ENCODE measurements around the gene EPB41L2.

EPB41L2 gene

DNA sequence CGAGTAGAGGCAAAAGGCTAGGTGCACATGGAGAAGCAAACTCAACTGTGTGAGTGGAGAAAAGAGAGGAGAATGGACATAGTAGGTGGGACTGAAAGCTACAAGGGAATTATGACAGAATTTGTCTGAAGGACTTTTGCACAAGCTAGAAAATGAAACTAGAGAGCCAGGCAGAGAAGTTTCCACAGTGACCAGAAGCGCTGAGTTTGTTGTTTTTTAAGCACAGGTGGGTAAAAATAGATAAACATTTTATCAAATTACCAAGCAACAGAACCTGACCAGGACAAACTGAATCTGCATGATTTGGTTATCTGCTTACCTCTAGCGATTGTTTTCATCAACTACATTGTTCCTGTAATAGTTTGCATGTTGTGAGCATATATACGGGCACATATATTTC, 197.3 kb downstream of the EPB41L2 start:
- no peak for DNase-seq (ENCODE audit: low read depth)

DNA sequence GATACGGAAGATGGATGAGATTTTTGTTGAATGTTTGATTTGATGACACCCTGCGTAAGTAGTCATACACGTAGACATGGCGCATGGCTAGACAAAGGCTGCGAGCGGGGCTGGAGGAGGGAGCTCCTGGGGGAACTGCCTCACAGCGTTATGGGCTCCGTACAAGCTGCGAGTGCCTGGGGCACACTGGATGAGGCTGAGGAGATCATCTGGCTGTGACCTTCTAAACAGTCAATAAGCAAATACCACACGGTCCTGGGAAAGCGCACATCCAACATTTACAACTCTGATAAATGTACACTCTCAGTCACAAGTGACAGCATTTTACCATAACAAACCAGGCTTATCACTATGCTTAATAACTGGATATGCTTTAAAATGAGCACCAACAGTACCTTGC, 198.7 kb downstream of the EPB41L2 start:
- no peak for DNase-seq (ENCODE audit: low read depth)

DNA sequence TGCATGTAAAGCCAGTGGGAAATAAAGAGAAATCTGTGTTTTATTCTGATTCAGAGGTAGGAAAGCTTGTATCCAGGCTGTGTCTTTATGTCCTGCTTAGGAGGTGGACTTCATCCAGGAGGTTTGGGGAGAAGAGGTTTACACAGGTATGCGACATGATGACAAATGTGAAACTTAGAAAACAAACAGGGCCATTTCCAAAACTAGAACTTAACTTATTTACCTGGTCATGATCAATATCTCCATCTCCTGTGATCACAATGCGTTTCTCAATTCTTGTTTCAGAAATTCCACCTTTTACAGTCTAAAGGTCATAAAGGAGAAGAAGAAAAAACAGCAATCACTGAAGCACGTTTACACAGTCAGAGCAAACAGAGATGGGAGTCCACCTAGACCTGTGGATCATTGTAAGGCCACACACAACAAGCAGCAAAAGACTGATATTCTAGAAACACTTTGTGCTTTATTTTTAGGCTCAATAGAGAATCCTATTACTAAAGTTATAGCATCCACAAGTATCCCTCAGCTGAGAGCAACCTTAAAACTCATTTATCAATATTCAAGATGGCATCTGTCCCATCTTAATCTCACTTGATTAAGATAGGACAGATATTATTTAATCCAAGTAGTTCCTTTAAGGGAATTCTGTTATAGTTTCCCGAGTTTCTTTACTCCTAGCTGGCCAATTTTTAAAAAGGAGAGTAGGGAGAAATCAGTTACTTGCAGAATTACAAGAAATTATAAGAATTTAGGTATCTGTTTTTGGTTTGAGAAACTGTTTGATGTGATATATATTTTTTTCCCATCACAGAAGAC, 199.4 kb downstream of the EPB41L2 start:
- DNase-seq (ENCODE audit: low read depth): no peak

DNA sequence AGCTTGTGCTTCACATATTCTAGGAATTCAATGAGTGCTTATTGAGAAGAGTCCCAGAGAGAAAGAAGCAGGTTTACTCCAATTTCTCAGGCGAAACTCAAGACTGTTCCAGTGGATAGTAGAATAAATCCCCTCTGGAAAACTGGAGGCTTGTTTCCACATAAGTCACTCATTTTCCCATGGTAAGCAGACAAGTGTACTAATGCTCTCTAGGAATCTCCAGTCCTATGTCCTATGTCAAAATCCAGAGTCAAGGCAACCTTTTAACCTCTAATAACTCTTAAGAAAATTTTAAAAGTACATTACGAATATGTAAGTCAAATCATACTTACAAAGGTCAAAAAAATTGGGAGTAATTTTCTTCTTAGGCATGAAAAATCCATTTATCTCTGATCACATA, 200.7 kb downstream of the EPB41L2 start:
- no peak for DNase-seq (ENCODE audit: low read depth)

DNA sequence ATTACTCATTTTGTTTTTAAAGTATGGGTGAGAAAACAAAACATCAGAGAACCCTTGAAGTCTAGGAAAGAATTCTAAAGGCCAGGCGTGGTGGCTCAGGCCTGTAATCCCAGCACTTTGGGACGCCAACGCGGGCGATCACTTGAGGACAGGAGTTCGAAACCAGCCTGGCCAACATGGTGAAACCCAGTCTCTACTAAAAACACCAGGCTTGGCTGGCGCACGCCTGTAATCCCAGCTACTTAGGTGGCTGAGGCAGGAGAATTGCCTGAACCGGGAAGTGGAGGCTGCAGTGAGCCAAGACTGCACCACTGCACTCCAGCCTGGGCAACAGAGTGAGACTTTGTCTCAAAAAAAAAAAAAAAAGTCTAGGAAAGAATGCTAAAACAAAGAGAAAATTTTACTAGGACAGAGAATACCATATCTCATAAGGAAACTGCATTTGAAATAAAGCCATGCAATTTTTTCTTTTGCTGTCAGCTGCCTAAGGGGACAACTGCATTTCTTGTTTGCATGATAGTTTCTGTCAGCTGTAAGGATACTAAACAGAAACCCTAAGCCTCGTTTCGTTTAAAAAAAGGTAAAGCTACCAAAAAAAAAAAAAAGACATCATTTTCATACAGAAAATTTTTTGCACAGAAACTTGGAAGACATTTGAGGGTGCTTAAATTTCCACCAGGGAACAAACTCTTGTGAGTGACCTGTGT, 203.7 kb downstream of the EPB41L2 start:
- DNase-seq (ENCODE audit: low read depth): no peak

DNA sequence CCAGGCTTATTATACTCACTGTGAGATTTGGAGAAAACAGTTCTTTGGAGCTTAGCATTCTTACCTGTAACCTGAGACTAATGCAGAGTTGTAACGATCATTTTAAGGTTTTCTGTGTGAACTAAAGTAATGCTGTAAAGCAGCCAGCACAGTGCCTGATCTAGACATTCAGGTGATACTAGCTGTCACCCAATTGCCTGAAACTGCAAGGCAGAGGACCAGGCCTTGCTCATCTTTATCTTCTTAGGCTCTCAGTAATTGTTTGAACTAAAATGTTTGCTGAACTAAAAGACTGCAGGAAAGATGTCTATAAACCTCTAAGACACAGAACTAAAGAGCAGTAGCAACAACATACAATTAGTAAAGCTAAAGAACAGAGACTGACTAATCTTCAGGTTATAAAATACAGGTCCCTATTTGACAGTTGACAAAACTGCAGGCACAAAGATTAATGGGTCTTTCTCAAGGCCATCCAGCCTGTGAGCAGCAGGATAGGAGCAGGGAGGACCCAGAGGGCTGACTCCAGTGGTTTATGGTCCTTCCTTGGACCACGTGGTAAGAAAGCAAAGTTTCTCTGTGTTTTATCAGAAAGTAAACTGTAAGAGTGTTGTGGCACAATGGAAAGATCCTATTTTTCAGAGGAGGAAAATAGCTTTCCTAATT, 204.4 kb downstream of the EPB41L2 start:
- no peak for DNase-seq (ENCODE audit: low read depth)

DNA sequence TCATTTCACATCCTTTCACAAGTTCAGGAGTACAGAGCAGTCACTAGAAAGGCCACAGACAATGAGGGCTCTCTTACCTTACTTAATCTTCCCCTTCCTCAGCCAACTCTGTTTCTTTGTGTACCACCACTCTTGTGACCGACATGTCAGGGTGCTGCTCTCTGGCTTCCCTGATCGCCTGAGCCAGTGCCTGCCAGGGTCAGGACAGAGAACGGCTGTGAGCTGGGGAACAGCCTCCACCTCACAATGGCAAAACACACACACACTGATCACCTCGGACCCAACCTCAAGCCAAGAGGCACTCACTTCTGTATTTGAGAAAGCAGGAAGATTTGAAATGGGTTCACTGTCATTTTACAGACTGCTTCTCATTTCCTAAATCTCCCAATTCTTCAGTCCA, 205.0 kb downstream of the EPB41L2 start:
- DNase-seq (ENCODE audit: low read depth): no peak

DNA sequence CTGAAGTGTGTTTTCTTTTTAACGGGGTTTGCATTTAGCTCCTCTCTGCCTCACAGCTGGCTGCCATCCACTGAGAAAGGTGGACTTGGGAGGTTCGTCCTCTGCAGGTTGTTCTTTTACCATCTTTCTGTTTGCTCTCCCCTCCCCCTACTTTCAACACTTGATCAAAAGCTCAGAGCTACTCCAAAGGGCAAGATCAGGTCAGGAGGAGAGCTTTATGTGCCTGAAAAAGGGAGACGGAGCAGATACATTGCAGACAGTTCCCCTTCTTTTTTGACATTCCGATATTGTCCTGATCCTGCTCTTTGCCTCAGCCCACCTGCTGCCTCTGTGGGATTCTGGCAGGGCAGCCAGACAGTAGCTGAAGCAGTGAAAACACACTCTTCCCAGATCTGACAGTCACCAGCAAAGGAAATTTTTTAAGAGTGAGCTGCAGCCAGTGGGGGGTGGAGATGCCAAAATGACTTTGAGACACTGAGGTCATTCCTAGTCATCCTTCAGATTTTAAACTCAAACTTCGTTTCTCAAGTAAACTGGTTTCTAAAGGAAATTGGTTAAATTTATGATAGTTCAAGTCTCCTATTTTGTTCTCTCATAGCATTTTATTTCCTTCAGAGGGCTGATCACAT, 209.4 kb downstream of the EPB41L2 start:
- DNase-seq (ENCODE audit: low read depth): peak; percentile 76

DNA sequence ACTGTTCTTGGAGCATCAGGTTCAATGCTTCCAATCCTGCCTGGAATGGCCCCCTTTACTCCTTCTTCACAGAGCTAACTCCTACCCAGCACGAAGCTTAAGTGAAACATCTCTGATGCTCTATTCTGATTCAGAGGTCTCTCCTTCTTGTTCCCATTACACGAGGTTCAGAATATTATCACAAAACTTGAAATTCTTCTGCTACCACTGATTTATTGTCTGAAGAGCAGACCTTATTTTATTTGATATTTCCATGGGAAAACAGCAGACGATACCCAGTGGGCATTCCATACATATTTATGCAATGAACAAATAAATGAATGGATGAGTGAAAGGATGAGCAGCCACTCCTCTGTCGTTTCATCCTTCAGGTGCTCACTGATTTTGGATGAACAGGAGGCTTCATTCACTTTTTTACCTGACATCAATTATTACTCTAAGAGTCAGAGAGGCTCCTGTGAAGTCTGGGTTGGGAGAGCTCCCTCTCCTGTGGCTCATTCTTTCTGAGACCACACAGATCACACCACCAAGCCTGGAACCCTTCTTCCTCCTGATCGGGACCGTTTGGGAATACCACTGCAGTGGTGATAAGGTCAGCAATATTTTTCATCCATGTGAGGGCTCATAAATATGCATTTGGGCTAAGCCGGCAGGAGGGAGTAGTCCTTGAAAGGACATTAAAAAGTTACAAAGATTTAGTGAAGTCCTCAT, 210.0 kb downstream of the EPB41L2 start:
- peak; percentile 44 for DNase-seq (ENCODE audit: low read depth)

DNA sequence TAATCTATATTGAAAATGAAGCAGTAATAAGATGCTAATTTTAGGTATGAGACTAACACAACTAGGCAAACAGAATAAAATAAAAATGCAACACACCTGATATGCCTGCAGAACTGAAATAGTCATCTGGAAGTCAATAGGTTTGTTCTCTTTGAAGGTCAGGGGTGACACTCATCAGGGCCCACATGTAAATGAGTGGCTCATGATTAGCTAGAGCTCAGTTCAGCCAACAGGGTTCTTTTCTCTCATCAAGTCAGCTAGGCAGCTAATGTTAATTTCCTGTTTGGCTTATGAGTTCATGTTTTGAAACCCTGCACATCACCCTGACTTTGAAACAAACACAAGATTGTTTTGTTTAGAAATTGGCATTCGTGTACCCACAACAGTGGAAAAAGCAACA, 212.0 kb downstream of the EPB41L2 start:
- DNase-seq (ENCODE audit: low read depth): no peak

DNA sequence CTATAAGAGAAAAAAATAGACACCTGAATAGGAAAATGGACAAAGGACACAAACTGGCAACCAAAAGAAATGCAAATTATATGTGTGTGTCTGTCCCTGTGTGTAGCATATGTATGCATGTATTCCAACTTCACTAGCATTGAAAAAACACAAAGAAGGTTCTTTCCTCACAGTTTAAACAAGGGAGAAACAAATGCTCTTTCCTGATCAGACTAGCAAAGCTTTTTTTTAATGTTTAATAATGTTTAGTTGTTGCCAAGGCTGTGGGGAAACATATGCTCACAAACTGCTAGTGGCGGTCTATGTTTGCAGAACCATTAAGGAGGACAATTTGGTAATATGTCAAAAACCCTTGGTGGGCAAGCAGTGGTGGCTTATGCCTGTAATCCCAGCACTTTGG, 213.5 kb downstream of the EPB41L2 start:
- no peak for DNase-seq (ENCODE audit: low read depth)

DNA sequence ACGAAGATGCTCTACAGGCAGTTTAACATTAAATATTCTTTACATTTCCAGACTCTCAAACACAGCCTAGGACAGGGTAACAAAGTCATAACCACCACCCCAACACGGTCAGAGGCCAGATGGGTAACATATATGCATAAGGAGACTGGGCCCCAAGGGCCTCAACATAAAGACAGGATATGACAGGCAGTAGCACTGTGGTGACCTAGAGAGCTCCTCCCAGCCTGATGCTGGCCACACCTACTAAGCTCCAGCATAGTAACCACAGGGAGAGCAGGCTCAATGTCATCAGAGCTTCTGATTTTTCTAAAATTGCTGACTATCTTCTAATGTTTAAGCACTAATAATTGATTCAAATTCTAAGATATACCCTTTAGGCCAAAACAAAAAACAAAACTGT, 214.1 kb downstream of the EPB41L2 start:
- DNase-seq (ENCODE audit: low read depth): peak; percentile 54

DNA sequence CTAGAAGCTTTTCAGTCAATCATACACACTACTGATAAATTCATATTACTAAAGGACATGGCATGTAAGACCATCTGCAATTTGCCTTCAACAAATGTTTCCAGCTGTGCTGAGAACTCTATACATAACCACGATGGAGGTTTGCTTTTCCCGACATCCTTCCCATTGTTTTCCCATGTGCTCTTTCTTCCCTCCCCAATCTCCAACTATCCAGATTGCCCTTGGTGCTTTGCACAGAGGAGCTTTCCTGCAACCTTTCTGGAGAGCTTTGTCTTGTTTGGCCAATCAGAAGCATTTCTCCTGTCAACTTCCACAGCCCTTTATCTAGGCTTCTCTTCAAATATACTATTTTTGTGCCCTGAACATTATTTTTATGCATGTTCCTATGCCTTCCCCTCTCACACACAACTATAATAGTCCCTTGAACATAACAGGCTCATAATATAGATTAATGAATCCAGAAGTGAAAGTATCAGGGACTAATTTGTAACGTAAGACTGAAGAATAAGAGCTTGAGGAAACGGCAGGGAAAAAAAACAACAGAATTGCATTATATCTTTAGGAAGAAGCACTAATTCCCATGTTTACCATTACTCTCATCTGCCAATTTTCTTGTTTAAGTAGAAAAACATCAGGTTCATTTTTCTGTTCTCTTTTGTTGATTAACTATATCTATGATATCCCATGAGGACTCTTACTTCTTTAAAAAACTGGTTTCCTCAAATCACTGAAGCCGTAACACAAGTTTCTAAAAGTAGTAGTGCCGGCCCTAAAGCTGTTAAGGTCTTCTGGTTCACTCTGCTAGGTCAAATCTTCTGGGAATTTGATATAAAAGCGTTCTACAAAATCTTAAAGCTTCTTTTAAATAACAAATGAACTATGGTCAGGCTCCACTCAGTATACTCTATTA, 215.8 kb downstream of the EPB41L2 start:
- DNase-seq (ENCODE audit: low read depth): no peak

DNA sequence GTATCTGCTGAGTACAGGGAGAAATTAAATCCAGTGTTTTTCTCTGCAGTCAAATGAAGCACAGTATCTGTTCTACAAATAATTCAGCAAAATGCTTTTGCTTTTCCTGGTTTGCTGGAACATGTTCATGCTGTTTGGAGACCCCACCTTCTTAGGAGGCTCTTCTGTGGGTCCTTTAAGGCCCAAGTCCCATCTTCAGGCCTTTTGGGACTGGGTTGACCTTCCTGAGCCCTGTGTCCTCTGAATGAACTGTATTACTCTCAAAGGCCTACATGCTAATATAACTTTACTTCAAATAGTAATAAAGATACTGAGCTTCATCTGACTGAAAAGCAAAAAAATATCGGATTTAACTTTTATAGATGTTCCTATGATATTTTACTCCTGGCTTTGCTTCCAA, 216.5 kb downstream of the EPB41L2 start:
- no peak for DNase-seq (ENCODE audit: low read depth)

DNA sequence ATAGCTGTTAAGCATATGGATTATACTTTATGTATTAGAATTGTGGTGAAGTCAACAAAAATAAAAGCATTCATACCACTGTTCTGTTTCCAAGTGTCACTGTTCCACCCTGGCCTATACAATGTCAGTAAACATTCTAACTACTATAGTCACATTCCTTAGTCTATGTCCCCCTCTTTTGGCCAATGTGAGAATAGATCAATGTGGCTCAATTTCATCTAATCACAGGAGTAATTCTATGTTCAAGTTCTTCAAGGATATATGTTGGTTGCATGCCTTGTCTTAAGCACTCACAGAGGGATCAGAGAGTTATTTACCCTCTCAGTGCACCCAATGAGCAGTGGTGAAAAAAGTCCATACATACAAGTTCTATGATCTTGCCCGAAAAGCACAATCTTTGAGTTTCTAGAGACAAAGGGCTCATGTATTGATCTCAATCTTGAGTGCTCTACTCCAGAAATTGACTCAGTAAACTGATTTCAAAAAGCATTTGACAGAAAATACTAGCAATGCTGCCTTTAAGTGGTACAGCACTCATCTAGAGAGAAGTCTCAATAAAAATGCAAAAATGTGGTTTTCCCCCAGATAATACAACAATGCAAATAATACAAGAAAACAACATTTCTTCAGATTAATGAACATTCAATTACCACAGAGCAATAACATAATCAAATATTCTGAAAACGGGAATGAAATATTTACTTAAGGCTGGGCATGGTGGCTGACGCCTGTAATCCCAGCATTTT, 219.3 kb downstream of the EPB41L2 start:
- peak; percentile 65 for DNase-seq (ENCODE audit: low read depth)

DNA sequence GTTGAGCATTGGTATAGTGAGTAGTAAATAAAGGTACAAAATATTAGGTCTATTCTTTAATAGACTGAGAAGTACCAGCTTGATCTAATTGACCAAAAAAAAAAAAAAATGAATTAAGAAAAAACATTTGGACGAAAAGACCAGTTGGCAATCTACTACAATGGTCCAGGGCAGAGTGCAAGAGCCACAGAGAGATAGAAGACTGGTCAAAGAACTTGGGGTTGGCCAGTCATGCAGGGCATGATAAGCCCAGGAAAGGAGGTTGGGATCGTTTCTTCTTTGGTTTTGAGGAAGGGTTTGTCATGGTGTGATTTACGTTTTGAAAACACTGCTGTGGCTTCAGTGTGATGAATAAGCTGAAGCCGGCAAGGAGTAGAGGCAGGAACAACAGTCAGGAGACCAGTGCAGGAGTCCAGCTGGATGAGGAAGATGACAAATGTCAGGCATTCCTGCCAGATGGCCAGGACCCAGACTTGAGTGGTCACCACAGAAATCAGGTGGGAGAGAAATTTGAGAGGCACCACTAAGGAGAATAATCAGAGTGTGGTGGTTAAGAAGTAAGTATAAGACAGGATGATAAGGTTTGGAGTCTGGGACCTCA, 221.8 kb downstream of the EPB41L2 start:
- DNase-seq (ENCODE audit: low read depth): peak; percentile 10

DNA sequence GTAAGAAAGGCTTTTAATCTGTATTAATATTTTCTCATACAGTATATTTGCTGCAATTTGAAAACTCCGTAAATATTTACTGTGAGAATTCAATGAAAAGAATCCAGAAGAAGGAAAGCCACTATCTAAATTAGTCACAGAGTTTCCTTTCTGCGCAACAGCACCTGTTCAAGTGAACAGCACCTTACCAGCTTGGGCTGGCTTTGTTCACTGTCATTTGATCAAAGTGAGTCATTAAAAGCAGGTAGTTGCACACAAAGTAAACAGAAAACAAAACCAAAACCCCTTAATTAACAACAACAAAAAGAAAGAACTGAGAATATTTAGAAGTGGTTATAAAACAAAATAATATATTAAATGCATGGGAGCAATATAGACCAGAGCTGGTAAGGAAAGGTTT, 223.0 kb downstream of the EPB41L2 start:
- DNase-seq (ENCODE audit: low read depth): no peak

DNA sequence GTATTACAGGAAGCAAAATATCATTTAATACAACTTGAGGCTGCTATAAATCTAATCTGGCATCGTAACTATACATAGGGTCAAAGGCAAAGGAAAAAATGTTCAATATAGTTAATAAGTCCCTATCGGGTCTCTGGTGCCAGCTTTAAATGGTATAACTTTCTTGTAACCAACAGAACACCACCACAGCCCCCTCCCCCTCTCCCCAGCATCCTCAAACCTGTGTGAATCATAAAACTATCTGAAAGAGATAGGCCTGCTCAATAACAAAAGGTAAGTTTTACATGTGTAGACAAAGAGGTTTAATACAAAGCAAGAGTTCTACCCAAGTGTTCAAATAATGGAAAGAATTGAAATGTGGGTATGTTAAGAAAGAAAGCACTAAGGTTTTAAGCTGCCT, 223.7 kb downstream of the EPB41L2 start:
- DNase-seq (ENCODE audit: low read depth): no peak

DNA sequence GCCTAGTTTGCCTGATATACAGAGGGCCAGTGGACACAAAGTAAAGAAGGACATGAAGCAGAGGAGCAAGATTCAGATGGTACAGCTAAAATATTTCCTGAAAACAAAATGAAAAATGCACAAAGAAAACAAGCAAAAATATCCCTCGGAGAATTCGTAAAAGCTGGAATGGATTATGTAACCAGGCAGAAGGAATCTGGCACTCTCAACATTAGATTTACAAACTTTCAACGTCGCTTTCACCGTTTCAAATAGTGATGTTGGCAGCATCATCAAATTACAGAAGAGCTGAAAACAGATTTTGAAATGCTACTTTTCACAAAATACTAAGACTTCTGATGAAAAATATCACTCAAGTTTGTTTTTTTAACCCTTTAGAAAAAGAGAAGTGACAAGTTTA, 224.1 kb downstream of the EPB41L2 start:
- no peak for DNase-seq (ENCODE audit: low read depth)

All from ELR (cell line).